Amygdala (tissue), 56 donors: ENCODE results near the gene LSM11.
"Not testable (repeated sequence)": the region's sequence is repeated elsewhere in the genome, so short reads cannot be mapped to it uniquely, and the experiment has no call there.

Experiments
- DNase-seq, 56 donors: peaks; one replicate each; lab custom pipeline; 2025; lab: John Stamatoyannopoulos, UW

Gene LSM11

DNA sequence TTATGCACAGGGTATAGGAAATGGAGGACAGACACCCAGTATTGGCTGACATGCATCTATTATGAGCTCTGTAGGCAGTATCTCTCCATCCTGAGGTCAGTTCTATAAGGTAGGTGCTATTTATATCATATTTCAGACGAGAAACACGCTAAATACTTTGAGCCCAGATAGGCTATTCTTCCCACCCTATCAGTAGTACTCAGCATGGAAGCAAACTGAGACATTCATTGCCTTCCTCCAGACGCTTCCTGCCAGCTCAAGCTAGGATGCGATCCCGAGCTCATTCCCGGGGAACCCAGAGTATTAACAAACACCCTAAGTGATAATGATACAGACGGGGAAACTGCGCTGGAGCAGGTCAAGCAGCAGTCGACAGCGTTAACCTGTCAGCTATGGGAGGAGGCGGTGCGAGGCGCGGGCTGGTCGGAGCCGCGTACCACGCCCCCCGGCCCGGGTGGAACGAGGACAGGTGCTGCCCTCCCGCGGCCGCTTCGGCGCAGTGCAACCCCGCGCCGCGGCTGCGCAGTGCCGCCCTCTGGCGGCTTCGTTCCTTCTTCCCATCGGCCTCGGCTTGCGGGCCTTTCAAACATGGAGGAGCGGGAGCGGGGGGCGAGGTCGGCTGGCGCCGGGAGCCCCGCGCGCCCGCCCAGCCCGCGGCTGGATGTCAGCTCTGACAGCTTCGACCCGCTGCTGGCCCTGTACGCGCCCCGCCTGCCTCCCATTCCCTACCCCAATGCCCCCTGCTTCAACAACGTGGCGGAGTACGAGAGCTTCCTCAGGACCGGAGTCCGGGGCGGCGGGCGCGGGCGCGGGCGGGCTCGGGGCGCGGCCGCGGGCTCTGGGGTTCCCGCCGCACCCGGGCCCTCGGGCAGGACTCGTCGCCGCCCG lies at the start of gene LSM11:
Gene LSM11, plus strand, starts transcription at position 550 of the 888 bp plus-strand sequence. Its CDS starts 39 bp downstream, at position 589.
- peak in 55 of 56 donors; percentile 28 to 92 (median 74) for DNase-seq

DNA sequence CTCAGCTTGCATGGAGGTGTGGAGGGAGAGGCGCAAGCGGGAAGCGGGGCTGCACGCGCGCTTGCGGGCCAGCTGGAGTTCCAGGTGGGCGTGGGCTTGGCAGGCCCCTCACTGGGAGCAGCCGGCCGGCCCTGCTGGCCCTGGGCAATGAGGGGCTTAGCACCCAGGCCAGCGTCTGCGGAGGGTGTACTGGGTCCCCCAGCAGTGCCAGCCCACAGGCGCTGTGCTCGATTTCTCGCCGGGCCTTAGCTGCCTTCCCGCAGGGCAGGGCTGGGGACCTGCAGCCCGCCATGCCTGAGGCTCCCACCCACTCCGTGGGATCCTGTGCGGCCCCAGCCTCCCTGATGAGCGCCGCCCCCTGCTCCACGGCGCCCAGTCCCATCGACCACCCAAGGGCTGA lies 49.7 kb upstream of the LSM11 start:
- not testable (repeated sequence) for DNase-seq

DNA sequence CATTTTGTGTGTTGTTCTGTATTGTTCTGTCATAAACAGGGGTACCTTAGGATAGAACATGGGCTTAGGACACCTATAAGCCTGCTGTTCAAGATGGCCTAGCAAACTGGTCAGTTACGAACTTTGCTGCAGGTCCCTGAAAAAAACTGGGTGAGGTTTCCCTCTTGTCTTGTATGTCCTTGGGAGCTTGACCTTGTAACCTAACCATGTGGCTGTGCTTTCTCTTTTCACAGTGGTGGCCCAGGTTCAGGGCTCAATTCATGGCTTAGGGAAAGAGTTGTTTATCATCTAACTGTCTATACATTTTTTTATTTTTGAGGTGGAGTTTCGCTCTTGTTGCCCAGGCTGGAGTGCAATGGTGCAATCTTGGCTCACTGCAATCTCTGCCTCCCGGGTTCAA lies 47.4 kb upstream of the LSM11 start:
- DNase-seq: not testable (repeated sequence)

DNA sequence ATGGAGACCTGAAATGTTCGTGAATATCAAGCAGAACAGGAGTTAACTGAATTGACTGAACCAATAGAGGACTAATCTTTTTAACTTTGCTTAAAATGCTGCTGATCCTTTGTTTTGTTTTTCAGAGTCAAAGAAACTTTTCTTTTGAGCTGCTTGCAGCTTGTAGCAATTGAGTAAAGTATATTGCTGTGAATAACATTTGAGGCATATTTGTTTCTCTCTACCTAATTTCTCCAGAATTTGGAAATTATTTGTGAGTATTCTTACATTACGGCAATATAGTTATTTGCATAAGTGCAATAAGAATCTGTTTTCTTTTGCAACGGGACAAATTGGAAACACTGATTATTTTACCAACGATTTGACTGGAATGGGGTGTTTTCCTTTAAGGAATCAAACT lies 44.8 kb upstream of the LSM11 start:
- not testable (repeated sequence) for DNase-seq

DNA sequence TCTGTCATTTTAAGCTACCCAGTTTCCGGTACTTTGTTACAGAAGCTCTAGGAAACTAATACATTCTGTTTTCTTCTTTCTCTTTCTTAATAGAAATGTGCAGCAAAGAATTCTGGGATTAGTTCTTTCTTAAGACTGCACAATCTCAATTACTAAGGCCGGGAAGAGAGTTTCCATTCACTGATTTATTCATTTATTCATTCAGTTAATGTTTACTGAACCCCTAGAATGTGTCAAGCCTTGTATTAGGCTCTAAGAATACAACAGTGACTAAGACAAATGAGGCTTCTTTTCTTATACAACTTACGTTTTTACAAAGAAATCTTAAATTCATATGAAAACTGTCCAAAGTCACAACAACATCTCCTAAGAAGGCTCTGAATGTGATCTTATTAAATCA lies 39.8 kb upstream of the LSM11 start:
- DNase-seq: no peak

DNA sequence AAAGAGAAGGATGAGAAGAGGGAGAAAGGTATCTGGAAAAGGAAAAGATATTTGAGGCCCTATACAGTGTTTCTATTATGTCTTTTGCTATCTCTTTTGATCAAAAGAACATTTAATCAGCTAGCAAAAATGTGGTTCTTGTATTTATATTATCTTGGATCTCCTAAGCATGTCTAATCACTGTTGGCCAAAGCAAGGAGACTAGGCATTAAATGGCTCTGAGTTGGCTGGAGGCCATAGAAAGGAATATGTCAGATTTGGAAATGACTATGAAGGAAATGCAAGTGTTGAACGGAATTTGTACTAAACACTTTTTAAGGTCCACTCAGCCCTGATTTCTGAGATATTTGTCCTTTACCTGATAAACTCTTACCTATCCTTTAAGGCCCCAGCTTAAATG lies 34.6 kb upstream of the LSM11 start:
- no peak for DNase-seq

DNA sequence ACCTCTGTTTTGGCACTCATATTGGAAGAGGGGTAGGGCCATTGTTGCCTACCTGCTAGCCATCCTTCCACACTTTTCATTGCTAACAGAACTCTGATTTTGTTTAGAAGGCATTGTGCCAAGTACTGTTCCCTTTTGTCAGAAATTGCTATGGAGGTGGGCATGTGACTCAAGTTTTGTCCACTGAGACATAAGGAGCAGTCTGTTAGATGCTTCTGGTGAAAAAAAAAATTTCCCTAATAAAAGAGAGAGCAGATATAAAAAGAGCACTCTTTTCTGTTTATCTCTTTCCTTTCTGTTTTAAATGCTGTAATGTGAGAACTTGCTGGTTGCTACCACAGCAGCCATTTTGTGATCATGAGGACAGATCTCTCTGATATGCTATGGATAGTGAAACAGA lies 34.2 kb upstream of the LSM11 start:
- no peak for DNase-seq

DNA sequence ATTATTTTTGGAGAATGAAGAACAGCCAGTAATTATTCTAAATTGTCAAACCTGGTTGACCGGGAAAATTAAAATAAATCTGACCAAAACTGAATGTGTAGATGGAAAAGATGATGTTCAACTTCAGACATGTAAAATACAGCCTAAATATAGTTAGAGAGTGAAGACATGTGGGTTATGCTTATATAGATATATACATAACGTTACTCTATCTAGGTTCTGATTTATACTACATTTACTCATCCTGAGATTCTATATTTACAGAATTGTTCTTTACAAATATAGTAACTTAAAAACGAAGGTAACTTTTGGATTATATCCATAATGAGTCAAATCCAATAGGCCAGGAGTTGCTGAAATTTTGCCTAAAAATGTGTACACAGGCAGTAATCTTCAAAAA lies 33.1 kb upstream of the LSM11 start:
- no peak for DNase-seq

DNA sequence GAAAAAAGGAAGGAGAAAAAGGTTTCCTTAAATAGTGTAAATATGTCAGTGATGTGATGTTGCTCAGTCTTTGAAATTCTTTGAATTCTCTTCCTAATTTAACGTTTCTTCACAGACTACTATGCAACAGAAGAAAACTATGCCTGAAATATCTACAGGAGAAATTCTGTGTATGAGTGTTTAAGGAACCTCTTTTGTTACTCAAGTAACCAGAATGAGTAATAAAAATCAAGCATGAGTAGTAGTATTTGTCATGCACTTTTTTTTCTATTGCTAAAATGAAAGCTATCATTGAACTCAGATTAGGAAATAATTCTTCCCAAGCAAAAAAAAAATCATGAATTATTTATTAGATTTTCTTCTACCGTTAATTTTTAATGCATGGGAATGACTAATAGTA lies 32.6 kb upstream of the LSM11 start:
- no peak for DNase-seq

DNA sequence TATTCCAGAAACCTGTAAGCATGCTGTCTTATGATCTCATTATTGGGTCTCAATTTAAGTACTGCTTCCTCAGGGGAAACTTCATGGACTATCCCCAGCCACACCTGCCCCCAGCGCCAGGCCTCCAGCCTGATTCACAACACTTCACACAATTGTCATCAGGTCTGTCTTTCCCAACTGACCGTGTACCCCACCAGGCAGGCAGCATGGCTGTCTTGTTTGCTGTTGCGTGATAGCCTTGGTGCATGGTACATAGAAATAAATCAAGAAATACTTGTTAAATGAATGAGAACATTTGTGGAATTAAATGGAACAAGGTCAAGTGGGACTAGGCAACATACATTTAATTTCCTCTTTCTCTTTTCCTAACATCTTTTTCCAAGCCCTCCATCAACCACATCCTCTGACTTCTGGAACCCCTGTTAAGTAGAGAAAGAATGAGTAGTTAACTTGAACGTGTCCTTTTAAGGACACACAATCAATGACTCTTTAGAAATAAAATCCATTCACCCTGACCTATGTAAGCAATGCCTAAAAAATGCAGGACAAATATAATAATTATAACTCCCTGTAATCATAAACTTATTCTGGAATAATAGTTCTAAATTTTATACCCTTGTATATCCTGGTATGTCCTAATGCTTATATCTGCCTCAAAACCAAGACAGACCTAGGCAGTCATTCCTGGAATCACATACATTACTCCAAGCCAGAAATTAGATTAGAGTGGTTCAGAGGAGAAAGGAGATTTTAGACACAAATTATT lies 29.5 kb upstream of the LSM11 start:
- DNase-seq: no peak

DNA sequence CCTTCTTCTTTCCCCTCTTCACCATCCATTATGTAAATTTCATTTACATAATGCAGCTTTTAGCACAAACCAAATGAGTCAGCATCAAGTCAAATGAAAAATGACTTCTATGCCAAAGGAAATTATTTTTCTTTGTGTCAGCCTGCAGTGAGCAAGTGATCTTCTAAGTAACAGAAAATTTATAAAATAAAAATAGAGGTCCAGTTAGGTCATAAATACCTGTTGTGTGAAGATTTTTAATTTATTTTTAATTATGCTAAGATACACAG lies 29.0 kb upstream of the LSM11 start:
- DNase-seq: no peak

DNA sequence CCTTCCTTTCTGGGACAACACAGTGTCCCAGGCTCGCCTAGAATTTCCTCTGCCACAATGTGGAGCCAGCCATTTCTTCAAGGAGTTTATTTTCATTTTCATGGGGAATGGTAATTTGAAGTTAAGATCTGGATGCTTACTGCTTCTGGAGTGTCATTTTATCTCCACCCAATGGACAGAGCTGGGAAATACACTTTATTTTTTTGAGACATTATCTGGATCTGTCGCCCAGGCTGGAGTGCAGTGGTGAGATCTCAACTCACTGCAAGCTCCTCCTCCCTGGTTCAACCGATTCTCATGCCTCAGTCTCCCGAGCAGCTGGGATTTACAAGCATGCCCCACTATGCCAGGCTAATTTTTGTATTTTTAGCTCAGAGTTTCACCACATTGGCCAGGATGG lies 25.0 kb upstream of the LSM11 start:
- peak in 28 of 56 donors; percentile 2 to 65 (median 11) for DNase-seq

DNA sequence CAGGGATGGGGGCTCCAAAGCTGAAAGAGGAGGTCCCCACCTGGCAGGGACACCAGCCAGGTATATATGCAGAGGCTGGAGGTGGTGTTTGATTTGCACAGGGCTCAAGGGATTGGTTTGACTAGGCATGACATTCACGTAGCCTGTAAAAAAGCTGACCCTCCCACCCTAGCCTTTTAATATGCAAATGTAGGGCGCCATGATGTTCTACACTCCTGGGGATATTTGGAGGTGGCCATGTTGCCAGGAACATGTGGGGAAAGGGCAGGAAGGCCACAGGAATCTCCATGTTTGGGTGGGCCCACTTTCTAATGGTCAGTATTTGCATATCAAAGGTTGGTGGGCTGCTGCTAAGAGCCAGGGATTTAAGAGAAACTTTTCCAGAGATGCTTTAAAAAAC lies 24.3 kb upstream of the LSM11 start:
- DNase-seq: no peak

DNA sequence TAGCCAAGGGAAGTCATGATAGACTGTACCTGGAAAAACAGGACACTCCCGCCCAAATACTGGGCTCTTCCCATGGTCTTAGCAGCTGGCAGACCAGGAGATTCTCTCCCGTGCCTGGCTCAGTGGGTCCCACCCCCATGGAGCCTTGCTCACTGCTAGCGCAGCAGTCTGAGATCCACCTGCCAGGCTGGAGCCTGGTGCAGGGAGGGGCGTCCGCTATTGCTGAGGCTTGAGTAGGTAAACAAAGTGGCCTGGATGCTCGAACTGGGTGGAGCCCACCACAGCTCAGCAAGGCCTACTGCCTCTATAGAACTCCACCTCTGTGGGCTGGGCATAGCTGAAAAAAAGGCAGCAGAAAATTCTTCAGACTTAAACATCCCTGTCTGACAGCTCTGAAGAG lies 22.4 kb upstream of the LSM11 start:
- no peak for DNase-seq

DNA sequence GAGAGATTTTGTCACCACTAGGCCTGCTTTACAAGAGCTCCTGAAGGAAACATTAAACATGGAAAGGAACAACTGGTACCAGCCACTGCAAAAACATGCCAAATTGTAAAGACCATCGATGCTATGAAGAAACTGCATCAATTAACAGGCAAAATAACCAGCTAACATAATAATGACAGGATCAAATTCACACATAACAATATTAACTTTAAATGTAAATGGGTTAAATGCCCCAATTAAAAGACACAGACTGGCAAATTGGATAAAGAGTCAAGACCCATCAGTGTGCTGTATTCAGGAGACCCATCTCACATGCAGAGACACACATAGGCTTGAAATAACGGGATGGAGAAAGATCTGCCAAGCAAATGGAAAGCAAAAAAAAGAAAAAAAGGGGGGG lies 20.6 kb upstream of the LSM11 start:
- not testable (repeated sequence) for DNase-seq

DNA sequence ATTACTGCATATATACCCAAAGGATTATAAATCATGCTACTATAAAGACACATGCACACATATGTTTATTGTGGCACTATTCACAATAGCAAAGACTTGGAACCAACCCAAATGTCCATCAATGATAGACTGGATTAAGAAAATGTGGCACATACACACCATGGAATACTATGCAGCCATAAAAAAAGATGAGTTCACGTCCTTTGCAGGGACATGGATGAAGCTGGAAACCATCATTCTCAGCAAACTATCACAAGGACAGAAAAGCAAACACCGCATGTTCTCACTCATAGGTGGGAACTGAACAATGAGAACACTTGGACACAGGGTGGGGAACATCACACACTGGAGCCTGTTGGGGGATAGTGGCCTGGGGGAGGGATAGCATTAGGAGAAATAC lies 16.9 kb upstream of the LSM11 start:
- not testable (repeated sequence) for DNase-seq

DNA sequence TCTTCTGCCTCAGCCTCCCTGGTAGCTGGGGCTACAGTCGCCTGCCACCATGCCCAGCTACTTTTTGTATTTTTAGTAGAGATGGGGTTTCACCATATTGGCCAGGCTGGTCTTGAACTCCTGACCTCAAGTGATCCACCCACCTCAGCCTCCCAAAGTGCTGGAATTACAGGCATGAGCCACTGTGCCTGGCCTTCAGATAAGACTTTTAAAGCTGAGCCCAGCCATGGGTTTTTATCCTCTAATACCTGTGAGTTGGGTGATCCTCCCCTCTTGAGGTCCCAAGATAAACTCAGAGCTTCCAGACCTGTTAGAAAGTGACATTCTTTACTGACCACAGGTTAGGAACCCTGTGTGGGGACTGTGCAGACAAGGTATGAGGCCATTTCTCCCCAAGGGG lies 15.7 kb upstream of the LSM11 start:
- DNase-seq: not testable (repeated sequence)

DNA sequence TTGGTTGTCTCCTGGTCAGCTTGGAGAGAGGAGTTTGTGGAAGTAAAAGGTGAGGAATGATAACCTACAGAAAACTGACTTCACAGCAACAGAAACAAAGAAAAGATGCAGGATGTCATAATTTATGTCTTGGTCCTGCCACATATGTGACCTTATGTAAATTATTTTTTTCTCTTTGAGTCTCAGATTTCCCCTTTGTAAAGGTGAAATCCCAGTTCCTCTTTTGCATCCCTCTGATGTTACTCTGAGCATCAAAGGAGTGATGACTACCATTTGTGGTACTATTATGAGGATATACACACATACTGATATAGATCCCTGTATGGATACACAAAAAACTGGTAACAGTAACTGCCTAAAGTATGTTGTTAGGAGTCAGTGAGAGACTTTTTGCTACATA lies 13.7 kb upstream of the LSM11 start:
- no peak for DNase-seq

DNA sequence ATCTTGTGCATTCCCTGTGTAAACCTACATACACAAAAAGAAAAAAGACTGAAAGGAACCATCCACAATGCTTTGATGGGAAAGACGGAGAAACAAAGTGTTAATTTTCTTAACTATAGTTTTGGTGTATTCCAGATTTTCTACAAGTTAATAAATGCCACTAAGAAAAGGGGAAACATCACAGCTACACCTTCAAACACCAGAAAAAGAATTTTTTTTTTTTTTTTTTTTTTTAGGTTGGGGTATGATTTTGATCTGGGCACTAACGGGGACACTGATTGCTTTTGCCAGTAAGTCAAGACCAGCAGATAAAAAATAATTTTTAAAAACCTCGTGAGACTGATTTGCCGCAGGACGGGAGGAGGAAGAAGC lies 12.6 kb upstream of the LSM11 start:
- DNase-seq: no peak

DNA sequence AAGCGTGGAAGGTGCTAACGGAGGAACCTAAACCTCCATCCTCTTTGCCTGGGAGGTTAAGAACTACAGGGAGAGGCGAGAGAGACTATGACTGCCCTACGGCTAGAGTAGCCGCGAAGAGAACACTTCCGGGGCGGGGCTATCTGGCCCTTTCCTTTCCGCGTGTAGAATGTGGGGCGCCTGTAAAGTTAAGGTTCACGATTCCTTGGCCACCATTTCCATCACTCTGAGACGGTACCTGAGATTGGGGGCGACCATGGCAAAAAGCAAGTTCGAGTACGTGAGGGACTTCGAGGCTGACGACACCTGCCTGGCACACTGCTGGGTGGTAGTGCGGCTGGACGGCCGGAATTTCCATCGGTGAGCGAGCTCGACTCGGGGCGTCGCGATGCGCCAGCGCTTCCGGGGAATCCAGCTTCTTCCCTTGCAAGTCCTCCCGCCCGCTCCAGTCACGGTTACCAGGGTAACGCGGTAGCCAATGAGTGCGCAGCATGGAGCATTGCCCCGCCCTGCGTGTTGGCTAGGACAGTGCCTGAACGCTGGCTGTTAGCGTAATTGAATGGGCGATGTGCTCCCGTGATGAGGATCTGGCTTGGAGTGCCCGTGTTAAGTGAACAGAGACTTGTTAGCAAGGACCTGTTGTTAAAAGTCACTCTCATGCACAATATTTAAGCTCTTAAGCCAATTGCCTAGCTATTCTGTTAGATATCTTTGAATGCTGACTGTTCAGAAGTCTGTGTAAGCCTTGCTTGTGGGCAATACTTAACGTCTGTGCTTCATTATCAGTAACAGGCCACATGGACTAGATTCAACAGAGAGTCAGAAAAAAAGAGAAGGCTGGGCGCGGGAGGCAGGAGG lies 12.0 kb upstream of the LSM11 start, which contains the start of gene THG1L:
Gene THG1L, plus strand, starts transcription at position 149 of the 858 bp plus-strand sequence. Its CDS starts 21 bp downstream, at position 170.
- peak; percentile 89 to 99 (median 98) for DNase-seq

DNA sequence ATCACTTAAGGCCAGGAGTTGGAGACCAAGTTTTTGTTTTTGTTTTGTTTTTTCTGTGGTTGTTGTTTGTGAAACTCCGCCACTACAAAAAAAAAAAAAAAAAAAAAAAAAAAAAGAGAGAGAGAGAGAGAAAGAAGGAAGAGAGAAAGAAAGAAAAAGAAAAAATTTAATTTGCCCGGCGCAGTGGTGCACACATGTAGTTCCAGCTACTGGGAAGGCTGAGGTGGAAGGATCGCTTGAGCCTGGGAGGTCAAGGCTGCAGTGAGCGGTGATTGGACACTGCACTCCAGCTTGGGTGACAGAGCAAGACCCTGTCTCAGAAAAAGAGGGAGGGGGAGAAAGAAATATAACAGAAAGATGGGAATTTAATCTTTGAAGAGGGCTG lies 11.4 kb upstream of the LSM11 start:
- no peak for DNase-seq
